ENCODE results near the gene CRYGD. TPM values are rescaled to one million over a fixed set of nuclear protein-coding genes. Genes with fewer than 3 reads are reported as not detected.

The CRYGD gene
- total RNA-seq, 3 donors from 2014 or later: not detected

DNA sequence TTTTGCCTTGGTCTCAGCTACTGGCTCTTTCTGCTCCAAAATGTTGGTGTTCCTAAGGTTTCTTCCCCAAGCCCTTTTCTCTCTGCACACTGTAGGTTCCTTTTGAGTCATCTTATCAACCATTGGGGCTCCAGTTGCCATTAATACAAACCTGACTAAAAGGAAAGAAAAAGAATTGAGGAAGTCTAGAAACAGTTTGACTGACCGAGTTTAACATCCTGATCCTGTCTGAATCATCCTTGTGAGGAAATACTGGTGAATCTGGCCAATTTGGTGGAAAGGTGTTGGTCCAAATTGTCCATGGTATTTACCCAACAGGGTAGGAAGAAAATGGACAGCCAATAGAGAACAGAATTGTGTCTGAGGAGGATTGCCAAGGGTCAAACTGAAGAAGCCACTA lies 38.3 kb downstream of the CRYGD start:
- H3K9me3 ChIP-seq: no peaks in the 10 kb centered on the region
- ATAC-seq (no peak), DNase-seq (no peak)
- H3K4me3 ChIP-seq: no peak overlapping the region
- H3K36me3 ChIP-seq (ENCODE audit: low read depth): no peaks in the 10 kb centered on the region
- no peaks in the 10 kb centered on the region for H3K4me1 ChIP-seq (ENCODE audit: low read depth)
- intact Hi-C loops (cut with DNase I, micrococcal nuclease): no loop called here
- no peak for TF ChIP-seq CTCF (IDR thresholded peaks at IDR 0.05)

DNA sequence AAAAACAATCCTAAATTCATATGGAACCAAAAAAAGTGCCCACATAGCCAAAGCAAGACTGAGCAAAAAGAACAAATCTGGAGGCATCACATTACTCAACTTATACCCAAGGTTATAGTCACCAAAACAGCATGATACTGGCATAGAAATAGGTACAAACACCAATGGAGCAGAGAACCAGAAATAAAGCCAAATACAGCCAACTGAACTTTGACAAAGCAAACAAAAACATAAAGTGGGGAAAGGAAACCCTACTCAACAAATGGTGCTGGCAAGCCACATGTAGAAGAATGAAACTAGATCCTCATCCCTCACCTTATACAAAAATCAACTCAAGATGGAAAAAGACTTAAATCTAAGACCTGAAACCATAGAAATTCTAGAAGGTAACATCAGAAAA lies 40.5 kb downstream of the CRYGD start:
- H3K36me3 ChIP-seq (ENCODE audit: low read depth): no peaks in the 10 kb centered on the region
- intact Hi-C loops (cut with DNase I, micrococcal nuclease): no loop called here
- H3K9me3 ChIP-seq: no peaks in the 10 kb centered on the region
- ATAC-seq: no peak
- no peak for DNase-seq
- H3K4me3 ChIP-seq: no peak overlapping the region
- H3K4me1 ChIP-seq (ENCODE audit: low read depth): no peaks in the 10 kb centered on the region
- TF ChIP-seq CTCF (IDR thresholded peaks at IDR 0.05): no peak

GRCh38 chr2:208077276-208077675 lies 47.0 kb downstream of the CRYGD start:
- DNase-seq (no peak), ATAC-seq (no peak)
- H3K36me3 ChIP-seq (ENCODE audit: low read depth): no peaks in the 10 kb centered on the region
- TF ChIP-seq CTCF (IDR thresholded peaks at IDR 0.05): no peak
- H3K9me3 ChIP-seq: no peaks in the 10 kb centered on the region
- no peak overlapping the region for H3K4me3 ChIP-seq
- no peaks in the 10 kb centered on the region for H3K4me1 ChIP-seq (ENCODE audit: low read depth)
- intact Hi-C loops (cut with DNase I, micrococcal nuclease): loop anchor here in 1 of 2 donors (10.0 kb wide), 1 partner anchor 332 kb away; no protein-coding TSS in a partner anchor

GRCh38 chr2:208074610-208075356 lies 49.5 kb downstream of the CRYGD start:
- Histone ChIP-seq H3K36me3 (ENCODE audit: low read depth) (no peaks in the 10 kb centered on the region), H3K4me1 (ENCODE audit: low read depth) (no peaks in the 10 kb centered on the region), H3K4me3 (no peak overlapping the region), H3K9me3 (no peaks in the 10 kb centered on the region)
- intact Hi-C loops (cut with DNase I, micrococcal nuclease): loop anchor here in 1 of 2 donors (10.0 kb wide), 1 partner anchor 330 kb away; no protein-coding TSS in a partner anchor
- ATAC-seq: peak; percentile 44
- no peak for DNase-seq
- TF ChIP-seq CTCF (IDR thresholded peaks at IDR 0.05): no peak

DNA sequence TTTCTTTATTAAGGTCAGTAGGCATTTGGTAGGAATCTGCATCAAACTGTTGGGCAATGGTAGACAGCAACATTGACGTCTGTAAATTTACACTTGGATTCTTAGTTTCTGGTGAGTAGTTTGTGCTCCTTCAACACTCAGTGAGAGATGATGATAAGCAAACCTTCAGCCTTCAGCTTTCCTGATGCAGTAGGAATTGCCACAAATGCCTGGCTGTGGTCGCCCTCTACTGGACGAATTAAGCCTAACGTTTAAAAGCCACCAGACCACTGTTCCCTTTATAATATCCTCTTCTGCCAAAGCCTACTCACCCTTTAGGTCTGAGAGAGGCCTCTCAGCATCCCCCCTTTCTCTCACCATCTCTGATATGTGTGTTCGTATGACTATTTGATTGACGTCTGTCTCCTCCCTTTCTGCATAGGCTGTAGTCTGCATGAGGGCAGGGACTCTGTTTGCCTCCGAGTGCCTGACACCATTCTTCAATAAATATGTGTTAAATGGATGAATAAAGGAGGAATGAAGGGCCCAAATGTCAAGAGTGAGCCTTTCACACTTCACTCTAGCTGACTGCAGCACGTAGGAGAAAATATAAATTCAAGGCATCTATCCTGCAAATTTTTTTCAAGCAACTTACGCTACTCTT lies 52.0 kb downstream of the CRYGD start:
- peak in 2 of 3 donors; percentile 57 to 87 for DNase-seq
- peak; percentile 42 for TF ChIP-seq CTCF (IDR thresholded peaks at IDR 0.05)
- peak; percentile 87 for ATAC-seq
- H3K4me3 ChIP-seq: no peak overlapping the region
- no peaks in the 10 kb centered on the region for H3K36me3 ChIP-seq (ENCODE audit: low read depth)
- no peaks in the 10 kb centered on the region for H3K4me1 ChIP-seq (ENCODE audit: low read depth)
- no peaks in the 10 kb centered on the region for H3K9me3 ChIP-seq
- intact Hi-C loops (cut with DNase I, micrococcal nuclease): loop anchor here in 1 of 2 donors (10.0 kb wide), 1 partner anchor 328 kb away; no protein-coding TSS in a partner anchor

Other genes with a start within 250 kb of the CRYGD start
- 10 to 100 TPM in 2 of 3 donors, 1 to 10 TPM in 1; 9.7 to 21.1 (median 12.9) TPM for gene PLEKHM3, start 99.0 kb downstream of the CRYGD start, total RNA-seq
- not detected for gene CRYGC, start 5.3 kb upstream of the CRYGD start, total RNA-seq
- not detected for gene CRYGB, start 21.6 kb upstream of the CRYGD start, total RNA-seq
- not detected for gene CRYGA, start 39.1 kb upstream of the CRYGD start, total RNA-seq
- not detected for gene C2orf80, start 65.5 kb upstream of the CRYGD start, total RNA-seq
- gene IDH1, start 130.5 kb upstream of the CRYGD start, total RNA-seq: 100 to 1,000 TPM; 105 to 233 (median 227) TPM
- gene PIKFYVE, start 141.7 kb upstream of the CRYGD start, total RNA-seq: 10 to 100 TPM; 20.5 to 29.6 (median 25.2) TPM

Measured in mucosa of descending colon (tissue), 3 donors.